ENCODE measurements around the gene PRSS8.
"Not testable (repeated sequence)": the region's sequence is repeated elsewhere in the genome, so short reads cannot be mapped to it uniquely, and the experiment has no call there.

The PRSS8 gene

DNA sequence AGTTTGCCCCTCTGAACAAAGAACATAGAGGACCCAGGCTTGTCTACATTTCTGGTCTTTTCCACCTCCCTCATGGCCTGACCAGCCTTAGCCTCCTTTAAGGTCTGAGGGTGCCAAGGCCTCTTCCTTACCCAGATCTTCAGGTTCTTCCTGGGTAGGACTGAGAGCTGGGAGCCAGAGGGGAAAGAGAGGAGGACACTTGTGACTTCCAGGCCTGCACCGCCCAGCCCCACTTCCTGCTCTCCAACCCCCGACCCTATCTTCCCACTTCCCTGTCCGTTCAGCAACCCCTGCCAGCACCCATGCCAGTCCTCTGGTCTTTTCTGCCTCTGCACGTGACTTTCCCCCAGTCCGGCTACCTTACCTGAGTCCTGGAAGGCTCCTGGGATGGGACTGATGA lies 13.8 kb upstream of the PRSS8 start:
- TF ChIP-seq, protein P1, sequence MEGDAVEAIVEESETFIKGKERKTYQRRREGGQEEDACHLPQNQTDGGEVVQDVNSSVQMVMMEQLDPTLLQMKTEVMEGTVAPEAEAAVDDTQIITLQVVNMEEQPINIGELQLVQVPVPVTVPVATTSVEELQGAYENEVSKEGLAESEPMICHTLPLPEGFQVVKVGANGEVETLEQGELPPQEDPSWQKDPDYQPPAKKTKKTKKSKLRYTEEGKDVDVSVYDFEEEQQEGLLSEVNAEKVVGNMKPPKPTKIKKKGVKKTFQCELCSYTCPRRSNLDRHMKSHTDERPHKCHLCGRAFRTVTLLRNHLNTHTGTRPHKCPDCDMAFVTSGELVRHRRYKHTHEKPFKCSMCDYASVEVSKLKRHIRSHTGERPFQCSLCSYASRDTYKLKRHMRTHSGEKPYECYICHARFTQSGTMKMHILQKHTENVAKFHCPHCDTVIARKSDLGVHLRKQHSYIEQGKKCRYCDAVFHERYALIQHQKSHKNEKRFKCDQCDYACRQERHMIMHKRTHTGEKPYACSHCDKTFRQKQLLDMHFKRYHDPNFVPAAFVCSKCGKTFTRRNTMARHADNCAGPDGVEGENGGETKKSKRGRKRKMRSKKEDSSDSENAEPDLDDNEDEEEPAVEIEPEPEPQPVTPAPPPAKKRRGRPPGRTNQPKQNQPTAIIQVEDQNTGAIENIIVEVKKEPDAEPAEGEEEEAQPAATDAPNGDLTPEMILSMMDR (IDR thresholded peaks at IDR 0.05; ENCODE audit: low read depth, low read length), result no peak
- H3K4me3 ChIP-seq (ENCODE audit: low read depth, low read length), result no peak overlapping the region

DNA sequence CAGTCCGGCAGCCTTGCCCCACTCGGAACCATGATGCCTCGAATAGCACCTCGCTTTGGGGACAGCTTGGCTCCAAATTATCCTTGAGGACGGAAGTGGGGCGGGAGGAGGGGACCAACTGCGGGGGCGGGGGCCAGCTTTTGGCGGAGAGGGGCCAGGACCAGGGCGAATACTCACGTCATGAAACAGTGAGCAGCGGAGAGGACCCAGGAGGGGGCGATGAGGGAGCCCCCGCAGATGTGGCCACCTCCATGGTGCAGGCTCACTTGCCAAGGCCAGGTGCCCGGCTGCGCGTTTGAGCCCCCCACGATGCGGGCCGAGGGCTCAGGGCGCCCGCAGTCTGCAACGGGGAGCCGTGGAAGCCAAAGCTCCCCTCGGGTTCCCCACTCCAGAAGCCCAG lies 13.4 kb upstream of the PRSS8 start:
- TF ChIP-seq, protein P1 (IDR thresholded peaks at IDR 0.05; ENCODE audit: low read depth, low read length), result no peak

DNA sequence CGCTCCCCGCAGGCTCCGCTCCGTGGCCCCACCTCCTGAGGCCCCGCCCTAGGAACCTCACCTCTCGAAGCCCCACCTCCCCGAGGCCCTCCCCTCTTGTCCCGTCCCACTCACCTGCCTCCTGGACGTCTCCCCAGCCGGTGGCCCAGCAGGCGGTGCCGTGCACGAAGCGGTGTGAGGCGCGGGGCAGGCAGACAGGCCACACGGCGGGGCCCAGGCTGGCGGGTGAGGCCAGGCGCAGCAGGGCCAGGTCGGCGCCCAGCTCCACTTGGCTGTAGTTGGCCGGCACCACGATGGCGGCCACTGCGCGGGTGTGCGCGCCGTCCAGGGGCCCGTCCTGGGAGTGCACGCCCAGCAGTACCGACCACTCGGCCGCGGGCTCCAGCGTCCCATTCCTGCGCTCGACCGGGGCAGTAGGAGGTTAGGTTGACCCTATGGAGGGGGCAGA lies 12.8 kb upstream of the PRSS8 start:
- TF ChIP-seq, protein P1 (IDR thresholded peaks at IDR 0.05; ENCODE audit: low read depth, low read length), result no peak
- no peak overlapping the region for H3K4me3 ChIP-seq (ENCODE audit: low read depth, low read length)

More for the DNA sequence above, 13.4 kb upstream of the PRSS8 start:
- H3K4me3 ChIP-seq (ENCODE audit: low read depth, low read length), result no peak overlapping the region

DNA sequence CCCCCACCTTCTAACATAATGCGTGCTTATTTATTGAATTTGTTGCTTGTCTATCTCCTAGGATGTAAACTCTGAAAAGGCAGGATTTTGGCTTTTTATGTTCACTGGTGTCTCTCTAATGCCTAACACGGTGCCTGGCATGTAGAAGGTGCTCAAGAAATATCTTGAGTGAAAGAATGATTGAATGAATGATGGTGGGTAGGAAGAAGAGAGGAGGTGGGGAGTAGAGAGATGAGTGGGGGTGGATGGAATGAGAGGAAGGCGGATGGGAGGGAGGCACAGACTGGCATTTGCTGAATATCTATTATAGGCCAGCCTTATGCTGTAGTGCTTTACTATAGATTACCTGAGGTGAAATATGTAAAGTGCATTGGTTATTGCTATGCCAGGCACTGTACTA lies 12.0 kb upstream of the PRSS8 start:
- TF ChIP-seq, protein P1 (IDR thresholded peaks at IDR 0.05; ENCODE audit: low read depth, low read length), result no peak
- no peak overlapping the region for H3K4me3 ChIP-seq (ENCODE audit: low read depth, low read length)

DNA sequence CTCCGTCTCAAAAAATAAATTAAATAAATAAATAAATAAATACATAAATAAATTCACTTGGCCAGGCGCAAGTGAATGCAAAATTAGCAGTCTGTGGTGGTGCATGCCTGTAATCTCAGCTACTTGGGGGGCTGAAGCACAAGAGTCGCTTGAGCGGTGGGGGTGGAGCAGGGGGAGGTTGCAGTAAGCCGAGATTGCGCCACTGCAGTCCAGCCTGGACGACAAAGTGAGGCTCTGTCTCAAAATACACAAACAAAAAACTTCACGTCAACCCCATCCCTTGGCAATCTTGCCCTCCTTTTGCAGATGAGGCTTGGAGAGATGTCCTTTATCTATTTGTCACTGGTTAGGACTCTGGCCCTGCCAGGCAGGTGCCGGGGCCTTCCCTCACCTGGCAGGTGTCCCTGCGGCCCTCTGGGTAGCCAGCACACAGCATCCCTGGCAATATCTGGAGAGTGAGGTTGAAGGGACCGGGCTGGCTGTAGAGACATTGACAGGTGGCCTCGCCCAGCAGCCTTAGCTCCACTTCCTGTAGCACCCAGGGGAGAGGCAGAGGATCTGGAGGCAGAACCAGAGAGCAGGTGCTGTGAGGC lies 10.0 kb upstream of the PRSS8 start:
- H3K4me3 ChIP-seq (ENCODE audit: low read depth, low read length), result no peak overlapping the region
- TF ChIP-seq, protein P1 (IDR thresholded peaks at IDR 0.05; ENCODE audit: low read depth, low read length), result no peak

DNA sequence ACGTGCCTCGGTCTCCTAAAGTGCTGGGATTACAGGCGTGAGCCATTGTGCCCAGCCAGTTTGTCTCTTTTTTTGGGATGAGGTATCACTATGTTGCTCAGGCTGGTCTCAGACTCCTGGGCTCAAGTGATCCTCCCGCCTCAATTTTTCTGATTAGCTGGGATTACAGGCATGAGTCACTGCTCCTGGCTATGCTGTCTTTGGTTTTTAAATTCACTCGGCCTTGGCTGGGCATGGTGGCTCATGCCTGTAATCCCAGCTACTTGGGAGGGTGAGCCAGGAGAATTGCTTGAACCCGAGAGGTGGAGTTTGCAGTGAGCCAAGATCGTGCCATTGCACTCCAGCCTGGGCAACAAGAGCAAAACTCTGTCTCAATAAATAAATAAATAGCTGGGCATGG lies 8.9 kb upstream of the PRSS8 start:
- H3K4me3 ChIP-seq (ENCODE audit: low read depth, low read length), result not testable (repeated sequence)

DNA sequence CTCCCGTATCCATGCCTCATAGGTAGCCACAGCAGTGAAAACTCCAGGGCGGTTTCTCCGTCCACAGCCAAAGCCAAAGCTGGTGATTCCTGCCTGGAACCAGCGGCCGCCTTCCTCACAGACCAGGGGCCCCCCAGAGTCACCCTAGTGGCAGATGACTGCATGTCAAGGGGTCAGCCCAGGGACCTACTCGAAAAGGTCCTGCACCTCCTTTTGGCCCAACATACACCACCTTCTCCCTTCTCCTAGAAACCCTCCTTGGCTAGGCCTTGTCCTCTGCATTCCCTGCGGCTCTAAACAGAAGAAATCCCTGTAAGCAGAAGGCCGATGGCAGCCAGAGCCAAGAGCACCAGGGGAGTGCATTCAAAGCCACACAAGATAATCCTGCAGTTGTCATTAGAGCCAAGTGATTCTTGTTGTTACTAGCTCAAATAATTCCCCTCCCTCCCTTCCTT lies 8.2 kb upstream of the PRSS8 start:
- TF ChIP-seq, protein P1 (IDR thresholded peaks at IDR 0.05; ENCODE audit: low read depth, low read length), result no peak
- no peak overlapping the region for H3K4me3 ChIP-seq (ENCODE audit: low read depth, low read length)

Data from WI38 (cell line).